ENCODE measurements around the gene ABLIM3.

GRCh38 chr5:149274939-149275338 lies 133.6 kb downstream of the ABLIM3 start:
- no peak for TF ChIP-seq CTCF (IDR thresholded peaks at IDR 0.05 in 2 of 3, conservative IDR thresholded peaks at IDR 0.05 in 1 of 3; ENCODE audit: borderline replicate concordance in 1 of 3, insufficient read depth in 1 of 3, low read depth in 2 of 3, low read length in 2 of 3)
- TF ChIP-seq POLR2A (IDR thresholded peaks at IDR 0.05; ENCODE audit: borderline replicate concordance, extremely low read depth, insufficient read depth, insufficient read length), result no peak
- no peak for TF ChIP-seq TCF7L2 (IDR thresholded peaks at IDR 0.05; ENCODE audit: borderline replicate concordance, extremely low read depth, insufficient read depth, insufficient read length)
- TF ChIP-seq JUND (IDR thresholded peaks at IDR 0.05), result no peak
- TF ChIP-seq EZH2phosphoT487 (IDR thresholded peaks at IDR 0.05; ENCODE audit: borderline replicate concordance), result no peak
- no peak for TF ChIP-seq POLR2AphosphoS5 (IDR thresholded peaks at IDR 0.05; ENCODE audit: low read depth, low read length)
- TF ChIP-seq EZH2 (IDR thresholded peaks at IDR 0.05), result no peak

Data from HCT116 (cell line).